ENCODE results near the gene ADCY3.

DNA sequence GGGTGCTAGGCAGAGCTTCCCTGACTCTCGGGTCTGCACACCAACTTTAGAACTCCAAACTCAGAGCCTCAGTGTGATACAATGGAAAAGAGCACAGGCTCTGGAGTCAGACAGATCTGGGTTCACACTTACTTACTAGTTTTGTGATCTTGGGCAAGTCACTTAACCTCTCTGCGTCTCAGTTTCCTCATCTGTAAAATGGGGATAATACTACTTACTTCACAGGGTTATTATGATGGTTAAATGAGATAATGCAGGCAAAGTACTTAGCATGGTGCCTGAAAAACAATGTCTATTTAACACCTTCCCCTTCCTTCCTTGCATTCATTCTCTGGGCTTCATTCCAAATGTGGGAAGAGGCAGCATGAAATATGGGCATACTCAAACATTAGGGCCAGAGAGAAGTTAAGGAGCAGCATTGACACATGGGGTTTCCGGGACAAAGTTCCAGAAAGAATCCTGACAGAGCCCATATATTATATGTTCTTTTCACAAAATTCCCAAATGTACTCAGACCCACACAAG lies 38.4 kb upstream of the ADCY3 start:
- TF ChIP-seq HOXA7 (CRISPR knock-in tag; IDR thresholded peaks at IDR 0.05) (no peak), TAF1 (CRISPR knock-in tag; IDR thresholded peaks at IDR 0.05) (no peak), CREB1 (IDR thresholded peaks at IDR 0.05) (no peak), CREB1 (CRISPR knock-in tag; IDR thresholded peaks at IDR 0.05) (no peak), EP300 (IDR thresholded peaks at IDR 0.05; ENCODE audit: low read depth in 2 of 2, low read length in 2 of 2) (no peak), EP300 (CRISPR knock-in tag; IDR thresholded peaks at IDR 0.05; ENCODE audit: borderline replicate concordance) (no peak)

Data from HepG2 (cell line).